PFSK-1 (cell line): Measurements from ENCODE around the gene SOD1.

Source experiments
- FOXP2 ChIP-seq: optimal IDR thresholded peaks from 2 replicates; pipeline ENCODE3; 2011; ENCODE audit warnings: borderline replicate concordance, control low read depth, inconsistent platforms; ENCODE audit not compliant: insufficient read depth; ENCODE audit errors: extremely low read length, extremely low read depth
- POLR2AphosphoS5 ChIP-seq: IDR thresholded peaks from 2 replicates; pipeline ENCODE4 v1.6.1; 2012; ENCODE audit warnings: low read depth, mild to moderate bottlenecking, control low read depth, low read length, moderate library complexity
- SIN3A ChIP-seq: IDR thresholded peaks from 2 replicates; pipeline ENCODE4 v1.6.1; 2012; ENCODE audit warnings: mild to moderate bottlenecking, low read length, moderate library complexity, borderline replicate concordance; ENCODE audit not compliant: insufficient read depth
- TAF1 ChIP-seq: IDR thresholded peaks from 2 replicates; pipeline ENCODE4 v1.6.1; 2012; ENCODE audit warnings: low read length, control low read depth, borderline replicate concordance; ENCODE audit not compliant: insufficient read depth
- TF ChIP-seq, protein P1 (sequence below), 2 experiments: IDR thresholded peaks; 2 replicates each; pipeline versions ENCODE4 v1.6.1 to v1.8.0; 2011 to 2012; ENCODE audit warnings: low read depth in 2 of 2, low read length in 2 of 2, control low read depth in 1 of 2, inconsistent platforms in 1 of 2, mild to moderate bottlenecking in 1 of 2, moderate library complexity in 1 of 2; ENCODE audit not compliant: insufficient read depth in 1 of 2

DNA sequence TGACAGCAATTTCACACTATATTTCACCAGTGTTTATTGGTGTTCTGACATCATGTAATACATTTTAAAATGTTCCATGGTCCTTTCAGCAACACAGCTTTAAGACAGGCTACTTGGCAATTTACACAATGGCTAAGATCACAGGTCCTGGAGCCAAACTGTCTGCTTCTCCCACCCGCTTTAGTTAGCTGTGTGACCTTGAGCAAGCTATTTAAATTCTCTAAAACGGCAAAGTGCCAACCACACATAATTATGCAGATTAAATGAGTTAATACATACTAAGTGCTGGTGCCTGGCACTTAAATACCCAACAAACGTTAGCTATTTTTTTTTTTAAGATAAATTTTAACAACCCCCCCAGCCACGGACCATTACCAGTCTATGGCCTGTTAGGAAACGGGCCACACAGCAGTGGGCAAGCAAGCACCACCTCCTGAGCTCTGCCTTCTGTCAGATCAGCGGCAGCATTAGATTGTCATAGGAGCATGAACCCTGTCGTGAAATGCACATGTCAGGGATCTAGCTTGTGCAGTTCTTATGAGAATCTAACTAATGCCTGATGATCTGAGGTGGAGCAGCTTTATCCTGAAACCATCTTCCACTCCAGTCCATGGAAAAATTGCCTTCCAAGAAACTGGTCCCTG is 26.9 kb downstream of the SOD1 start:
- TF ChIP-seq SIN3A (no peak), POLR2AphosphoS5 (no peak), TAF1 (no peak), FOXP2 (no peak)
- TF ChIP-seq, protein P1, sequence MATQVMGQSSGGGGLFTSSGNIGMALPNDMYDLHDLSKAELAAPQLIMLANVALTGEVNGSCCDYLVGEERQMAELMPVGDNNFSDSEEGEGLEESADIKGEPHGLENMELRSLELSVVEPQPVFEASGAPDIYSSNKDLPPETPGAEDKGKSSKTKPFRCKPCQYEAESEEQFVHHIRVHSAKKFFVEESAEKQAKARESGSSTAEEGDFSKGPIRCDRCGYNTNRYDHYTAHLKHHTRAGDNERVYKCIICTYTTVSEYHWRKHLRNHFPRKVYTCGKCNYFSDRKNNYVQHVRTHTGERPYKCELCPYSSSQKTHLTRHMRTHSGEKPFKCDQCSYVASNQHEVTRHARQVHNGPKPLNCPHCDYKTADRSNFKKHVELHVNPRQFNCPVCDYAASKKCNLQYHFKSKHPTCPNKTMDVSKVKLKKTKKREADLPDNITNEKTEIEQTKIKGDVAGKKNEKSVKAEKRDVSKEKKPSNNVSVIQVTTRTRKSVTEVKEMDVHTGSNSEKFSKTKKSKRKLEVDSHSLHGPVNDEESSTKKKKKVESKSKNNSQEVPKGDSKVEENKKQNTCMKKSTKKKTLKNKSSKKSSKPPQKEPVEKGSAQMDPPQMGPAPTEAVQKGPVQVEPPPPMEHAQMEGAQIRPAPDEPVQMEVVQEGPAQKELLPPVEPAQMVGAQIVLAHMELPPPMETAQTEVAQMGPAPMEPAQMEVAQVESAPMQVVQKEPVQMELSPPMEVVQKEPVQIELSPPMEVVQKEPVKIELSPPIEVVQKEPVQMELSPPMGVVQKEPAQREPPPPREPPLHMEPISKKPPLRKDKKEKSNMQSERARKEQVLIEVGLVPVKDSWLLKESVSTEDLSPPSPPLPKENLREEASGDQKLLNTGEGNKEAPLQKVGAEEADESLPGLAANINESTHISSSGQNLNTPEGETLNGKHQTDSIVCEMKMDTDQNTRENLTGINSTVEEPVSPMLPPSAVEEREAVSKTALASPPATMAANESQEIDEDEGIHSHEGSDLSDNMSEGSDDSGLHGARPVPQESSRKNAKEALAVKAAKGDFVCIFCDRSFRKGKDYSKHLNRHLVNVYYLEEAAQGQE (IDR thresholded peaks at IDR 0.05; ENCODE audit: insufficient read depth in 1 of 2, low read depth in 2 of 2, low read length in 2 of 2): no peak
